Measurements from ENCODE around the gene FHOD3.
"Not testable (repeated sequence)": the region's sequence is repeated elsewhere in the genome, so short reads cannot be mapped to it uniquely, and the experiment has no call there.

FHOD3 gene

DNA sequence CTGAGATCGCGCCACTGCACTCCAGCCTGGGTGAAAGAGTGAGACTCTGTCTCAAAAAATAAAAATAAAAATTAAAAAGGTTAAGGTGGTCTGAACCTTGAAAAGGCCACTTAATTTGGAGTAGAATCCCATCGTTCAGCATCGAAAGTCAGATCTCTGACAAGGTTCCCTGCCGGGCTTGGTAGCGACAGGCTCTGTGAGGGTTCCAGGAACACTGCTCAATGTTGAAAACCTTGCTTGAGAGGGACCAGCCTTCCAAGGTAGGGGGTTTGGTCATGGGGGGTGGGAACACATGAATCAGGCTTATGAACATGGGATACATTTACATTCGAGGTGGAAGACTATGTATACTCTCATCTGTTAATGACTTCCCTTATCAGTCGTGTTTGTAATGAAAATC lies 232.2 kb downstream of the FHOD3 start:
- DNase-seq = no peak

DNA sequence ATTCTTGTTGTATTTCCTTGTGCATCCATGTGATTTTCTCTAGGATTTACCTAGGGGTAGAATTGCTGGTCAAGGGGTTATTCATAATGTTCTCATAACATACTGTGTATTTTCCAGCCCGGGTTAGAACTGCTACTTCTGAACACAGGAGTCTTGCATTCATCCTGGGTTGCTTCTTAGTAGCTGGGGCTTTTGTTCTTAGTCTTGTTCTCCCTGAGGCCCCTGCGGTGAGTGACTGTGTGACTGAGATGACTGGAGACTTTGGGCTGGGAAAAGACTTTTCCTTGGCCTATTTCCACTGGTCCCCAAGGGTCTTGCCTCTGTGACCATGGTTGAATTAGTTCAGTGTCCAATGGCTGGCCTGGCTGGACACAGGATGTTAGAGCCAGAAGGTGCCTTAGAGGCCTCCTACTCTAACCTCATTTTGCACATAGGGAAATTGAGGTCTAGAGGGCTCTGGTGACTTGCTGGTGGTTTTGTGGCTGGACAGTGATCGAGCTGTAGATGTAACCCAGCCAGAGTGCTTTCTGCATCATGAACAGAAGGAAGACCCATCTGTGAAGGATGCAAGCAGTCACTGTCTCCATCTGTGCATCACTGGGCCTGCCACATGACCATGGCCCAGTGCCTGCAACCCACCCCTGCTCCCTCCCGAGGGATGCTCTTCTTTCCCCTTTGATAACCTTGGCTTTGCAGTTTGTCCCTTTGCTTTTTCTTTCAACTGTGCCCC lies 233.3 kb downstream of the FHOD3 start:
- DNase-seq = no peak

DNA sequence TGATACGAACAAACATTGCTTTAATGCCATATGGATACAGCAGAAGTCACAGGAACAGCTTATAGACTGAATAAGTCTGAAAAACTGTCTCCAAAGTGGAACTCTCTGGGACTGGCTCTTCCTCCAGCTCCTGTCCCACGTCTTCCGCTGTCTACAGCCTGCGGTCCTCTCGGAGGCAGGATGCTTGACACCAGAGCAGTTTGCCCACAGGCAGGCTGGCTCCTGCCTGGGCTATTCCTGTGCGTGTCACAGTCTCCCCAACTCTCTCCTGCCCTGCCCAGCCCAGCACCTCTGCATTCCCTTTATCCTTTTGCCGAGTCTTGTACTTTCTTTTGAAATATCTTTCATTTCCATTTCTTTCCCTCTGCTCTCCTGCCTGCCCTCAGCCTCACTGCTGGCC lies 234.1 kb downstream of the FHOD3 start:
- DNase-seq = no peak

DNA sequence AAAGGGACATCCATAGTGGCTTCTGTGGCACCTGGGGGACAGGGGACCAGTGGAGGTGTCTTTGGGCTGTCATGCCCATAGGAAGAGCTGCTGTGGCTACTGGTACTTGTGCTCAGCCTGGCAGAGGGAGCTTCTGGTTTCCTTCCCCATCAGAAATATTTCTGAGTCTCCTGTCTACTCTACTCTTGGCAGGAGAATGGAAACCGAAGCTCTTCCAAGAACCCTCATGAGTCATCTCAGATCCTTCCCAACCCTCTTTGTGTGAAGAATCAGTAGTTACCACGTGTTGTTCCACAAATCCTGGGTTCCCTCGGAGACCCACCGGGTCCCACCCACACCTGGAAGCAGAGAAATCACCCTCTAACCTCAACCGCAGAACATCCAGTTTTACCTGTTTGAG lies 234.9 kb downstream of the FHOD3 start:
- DNase-seq = peak; percentile 20

DNA sequence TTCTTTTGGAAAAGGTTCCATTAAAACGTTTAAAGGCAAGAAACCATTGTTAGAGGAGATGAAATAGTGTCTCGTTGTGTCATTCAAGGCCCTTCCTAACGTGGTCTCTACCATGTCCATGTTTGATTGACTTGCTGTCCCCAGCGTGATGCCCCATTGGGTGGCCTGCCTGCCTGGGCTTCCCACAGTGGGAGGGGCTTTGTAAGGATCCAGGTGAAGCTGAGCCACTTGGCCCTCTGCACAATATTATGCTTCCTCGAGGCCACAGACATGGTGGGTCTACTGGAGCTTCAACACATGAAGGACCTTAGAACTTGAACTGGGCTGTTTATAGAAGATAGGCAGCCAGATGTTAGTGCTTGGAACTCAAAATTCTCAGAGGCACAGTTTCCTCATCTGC lies 235.3 kb downstream of the FHOD3 start:
- no peak for DNase-seq

DNA sequence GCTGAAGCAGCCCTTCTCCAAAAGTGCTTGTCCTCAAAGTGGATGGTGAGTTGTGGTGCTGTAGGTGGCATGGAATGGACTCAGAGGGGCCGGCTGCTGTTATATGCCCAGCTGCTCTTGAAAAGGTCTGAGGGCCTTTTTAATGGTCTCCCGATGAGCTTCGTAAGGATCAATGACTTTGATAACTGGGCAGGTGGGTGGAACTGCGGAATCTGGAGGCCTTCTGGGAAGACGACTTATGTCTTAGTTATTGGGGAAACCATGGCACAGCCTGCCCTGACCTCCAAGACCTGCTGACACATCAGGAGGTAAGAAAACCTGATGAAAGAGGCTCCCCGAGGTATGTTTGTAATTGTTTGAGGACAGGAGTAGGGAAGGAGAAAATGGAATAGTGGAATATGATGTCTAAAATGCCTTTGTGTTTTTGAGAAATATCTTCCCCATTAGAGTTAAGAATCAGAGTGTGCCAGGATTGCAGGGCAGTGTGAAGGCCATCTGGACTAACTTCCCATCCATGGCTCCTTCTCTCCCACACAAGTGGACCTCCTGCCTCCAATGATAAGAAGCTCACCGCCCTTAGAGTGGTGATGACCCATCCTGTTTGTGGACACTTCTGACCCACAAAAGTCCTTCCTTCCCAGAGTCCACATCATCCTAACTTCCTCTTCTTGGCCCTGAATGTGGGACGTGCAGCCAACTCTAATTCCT lies 236.1 kb downstream of the FHOD3 start:
- no peak for DNase-seq

DNA sequence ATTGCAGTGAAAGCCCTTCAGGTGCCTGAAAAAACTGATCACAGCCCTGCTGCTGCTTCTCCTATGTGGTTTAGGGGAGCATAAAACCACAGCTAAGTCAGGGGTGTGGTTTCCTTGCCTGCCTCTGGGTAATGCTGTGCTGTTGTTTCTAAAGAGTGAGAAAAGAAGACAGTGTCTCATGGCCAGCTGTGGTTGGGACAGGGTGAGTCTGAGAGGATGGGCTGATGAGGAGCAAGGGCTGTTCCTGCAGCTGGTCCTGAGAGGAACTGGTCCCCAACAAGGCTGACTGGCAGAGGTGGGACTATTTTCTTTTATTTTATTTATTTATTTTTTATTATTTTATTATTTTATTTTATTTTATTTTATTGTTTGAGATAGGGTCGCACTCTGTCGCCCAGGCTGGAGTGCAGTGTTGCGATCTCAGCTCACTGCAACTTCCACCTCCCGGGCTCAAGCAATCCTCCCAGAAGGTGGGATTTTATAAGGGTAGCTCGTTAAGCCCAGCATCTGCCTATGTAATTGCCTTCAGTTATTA lies 236.7 kb downstream of the FHOD3 start:
- no peak for DNase-seq

DNA sequence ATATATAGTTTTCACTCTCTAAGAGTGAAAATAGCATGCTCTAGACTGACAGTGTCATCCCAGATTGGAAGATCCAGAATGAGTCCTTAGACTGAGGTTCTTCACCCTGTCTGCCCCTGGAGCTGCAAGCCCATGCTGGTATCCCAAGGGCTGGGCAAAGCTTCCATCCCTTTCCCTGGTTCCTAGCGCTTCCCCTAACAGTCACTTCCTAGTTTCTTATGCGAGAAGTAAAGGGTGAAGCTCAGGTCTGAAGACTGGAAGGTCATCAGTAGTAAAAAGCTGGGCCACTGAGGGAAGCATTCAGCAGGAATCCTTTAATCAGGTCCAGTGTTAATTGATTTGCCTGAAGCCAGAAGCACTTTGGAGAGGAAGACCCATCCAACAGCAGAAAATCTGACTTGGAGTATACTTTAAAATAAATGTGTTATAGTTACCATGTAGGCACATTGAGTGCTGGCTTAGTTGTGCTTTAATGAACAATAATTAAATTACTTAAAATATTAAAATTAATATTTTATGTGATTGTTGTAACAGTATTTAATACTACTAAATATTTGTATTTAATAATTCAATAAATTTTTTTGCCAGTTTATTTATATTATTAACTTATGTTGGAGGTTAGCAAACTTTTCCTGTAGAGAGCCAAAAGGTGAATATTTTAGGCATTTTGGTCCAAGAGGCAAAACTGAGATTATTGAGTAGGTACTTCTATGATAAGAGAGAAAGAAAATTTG lies 237.9 kb downstream of the FHOD3 start:
- no peak for DNase-seq

DNA sequence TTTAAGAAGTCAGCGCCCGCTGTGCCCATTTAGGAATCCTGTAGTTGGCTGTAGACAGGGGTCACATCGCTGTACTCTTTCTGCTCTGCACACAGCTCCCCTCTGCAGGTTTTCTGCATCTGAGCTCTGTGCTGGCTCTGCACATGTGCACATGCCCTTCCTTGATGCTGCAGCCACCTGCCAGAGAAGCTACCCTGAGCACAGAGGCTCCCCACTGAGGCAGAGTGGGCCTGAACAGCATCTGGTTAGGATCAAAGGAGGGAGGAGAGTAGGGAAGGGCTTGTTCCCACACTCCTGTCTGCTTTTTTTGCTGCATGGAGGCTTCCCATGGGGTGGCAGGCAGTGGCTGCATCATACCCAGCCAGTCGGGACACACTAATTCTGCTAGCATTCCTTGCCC lies 238.9 kb downstream of the FHOD3 start:
- DNase-seq = no peak

DNA sequence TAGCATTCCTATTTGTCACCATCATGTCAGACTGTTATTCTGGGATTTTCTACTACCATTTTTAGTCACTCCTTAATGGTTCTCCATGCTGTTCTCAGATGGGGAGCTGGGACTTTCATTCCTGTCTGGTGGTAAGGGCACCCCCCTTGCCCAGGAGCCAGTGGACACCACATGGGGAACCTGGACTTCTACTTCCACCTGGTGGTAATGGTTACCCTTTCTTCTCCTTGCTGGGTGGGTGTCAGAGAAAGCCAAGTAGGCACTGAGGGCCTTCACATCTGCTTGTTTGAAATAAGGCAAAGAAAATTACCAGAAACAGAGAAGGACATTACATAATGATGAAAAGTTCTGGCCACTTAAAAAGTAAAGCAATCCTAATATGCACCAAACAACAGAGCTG lies 239.8 kb downstream of the FHOD3 start:
- DNase-seq = no peak

DNA sequence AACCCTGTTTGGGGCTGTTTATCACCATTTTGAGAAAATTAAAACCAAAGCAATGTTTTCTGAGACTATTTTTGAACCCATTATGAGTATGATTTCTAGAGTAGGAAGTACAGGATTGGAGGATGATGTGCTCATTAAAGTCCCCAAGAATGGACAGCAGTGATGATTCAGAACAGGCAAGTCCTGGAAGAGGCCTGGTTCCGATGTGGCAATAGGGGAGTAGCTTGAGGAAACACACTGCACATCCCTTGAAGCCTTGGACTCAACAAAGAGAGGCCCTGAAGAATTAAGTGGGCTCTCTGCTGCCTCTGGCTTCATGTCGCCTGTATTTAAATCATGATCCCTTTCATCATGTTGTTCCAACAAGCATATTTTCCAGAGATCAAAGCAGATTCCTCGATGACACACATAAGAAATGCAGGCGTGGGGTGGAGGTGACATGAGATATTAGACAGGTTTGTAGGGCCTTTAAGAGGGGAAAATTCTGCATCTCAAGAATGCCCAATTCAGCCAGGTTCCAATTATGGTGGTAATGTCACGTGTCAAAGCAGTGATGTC lies 242.2 kb downstream of the FHOD3 start:
- no peak for DNase-seq

DNA sequence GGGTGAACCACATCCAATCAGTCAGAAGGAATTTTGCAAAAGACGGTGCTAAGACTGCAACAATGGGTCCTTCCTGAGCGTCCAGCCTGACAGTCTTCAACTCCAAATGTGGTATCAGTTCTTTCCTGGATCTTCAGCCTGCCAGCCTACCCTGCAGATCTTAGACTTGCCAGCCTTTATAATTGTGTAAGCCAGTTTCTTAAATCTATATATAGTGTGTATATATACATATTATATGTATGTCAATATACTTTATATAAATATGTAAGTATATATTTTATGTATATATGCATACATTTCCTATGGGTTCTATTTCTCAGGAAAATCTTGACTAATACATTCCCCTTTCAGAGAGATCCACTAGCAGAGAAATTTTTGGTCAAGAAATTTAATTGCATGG lies 245.5 kb downstream of the FHOD3 start:
- no peak for DNase-seq

DNA sequence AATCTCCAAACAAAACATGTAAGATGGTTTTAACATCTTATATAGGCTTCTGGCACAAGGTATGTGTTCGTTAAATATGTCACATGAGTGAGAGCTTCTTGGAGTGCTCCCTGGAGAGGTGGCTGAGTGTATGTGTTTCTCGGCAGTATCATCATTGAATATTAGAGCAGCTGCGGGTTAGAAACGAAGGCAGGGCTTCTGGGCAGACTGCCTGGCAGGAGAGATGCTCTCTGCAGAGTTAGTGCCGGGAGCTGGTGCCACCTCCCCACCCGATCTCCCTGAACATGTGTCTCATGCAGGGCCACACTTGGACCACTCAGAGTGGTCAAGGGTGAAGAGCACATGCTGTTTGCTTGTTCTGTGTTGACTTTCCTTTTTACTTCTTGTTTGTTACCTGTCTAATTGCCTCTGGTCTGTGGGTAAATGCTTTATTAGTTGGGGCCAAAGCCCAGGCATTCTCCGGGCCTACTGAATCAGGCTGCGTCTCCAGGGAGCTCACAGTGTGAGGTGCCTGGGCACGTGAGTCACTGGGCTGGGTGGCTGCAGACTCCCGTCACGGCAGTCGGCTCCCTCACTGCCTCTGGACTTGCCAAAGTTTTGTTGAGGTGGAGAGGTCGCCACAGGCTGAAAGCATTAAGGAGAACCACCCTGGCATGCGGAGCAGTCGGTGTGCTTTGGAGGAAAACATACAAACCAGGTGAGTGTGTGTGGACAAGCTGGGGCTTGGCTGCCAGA lies 246.6 kb downstream of the FHOD3 start:
- no peak for DNase-seq

DNA sequence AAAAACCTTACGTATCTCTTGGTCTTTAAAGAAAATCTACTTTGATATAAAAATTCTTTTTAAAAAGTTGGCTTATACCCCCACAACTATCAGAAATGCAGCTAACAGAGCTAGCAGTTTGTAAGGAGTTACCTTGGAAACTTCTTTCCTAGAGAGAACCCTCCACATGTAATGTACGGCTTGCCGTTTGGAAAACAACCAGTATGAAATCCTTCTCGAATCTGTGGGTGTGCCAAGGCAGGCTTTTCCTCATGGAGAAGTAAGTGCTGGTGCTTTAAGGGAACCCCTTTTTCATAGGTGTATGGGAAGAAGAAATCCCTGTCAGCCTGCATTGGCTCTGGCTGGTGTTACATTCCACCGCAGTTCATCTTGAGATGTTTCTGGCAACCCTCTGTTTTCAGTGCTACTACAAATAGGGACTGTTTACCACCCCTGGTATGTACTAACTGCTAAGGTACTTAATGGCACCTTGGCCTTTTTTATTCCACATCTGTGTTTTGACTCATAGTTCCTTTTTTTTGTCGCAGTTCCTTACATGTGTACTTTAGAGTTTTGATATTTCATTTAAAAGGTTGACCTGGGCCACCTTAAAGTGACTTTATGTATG lies 248.4 kb downstream of the FHOD3 start:
- no peak for DNase-seq

DNA sequence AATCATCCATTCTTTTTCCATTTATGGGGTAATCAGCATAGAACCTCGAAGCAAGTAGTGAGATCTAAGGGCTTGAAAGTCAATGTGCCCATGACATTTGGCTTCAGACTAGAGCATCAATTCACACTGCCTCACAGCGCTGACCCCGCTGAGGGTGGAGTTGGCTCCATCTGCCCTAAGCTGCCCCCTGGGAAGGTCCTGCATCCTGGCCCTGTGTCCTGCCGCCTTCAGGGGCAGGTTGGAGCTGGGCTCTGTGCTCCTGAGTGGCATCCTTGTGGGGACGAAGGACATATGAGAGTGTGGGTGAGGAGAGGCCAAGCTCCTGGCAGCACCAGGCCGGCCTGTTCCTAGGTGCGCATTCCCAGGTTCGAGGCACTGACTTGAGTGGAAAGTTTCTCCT lies 249.4 kb downstream of the FHOD3 start:
- no peak for DNase-seq

DNA sequence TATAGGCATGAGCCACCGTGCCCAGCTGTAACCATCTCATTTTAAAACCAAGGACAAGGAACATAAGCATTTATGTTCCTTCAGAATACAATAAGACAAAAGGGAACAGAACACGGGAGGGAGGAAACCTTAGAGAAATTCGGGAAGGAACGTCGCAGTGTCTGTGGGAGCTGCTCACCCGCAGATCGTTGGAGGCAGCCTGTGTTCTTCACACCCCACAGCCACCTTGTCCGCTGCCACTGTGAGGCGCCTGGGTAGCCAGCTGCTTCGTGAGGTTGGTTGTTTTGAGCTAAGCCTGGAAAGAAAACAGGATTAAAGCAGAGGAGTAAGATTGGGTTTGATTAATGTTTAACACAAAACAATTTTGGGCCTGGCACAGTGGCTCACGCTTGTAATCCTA lies 250.0 kb downstream of the FHOD3 start:
- DNase-seq = no peak

DNA sequence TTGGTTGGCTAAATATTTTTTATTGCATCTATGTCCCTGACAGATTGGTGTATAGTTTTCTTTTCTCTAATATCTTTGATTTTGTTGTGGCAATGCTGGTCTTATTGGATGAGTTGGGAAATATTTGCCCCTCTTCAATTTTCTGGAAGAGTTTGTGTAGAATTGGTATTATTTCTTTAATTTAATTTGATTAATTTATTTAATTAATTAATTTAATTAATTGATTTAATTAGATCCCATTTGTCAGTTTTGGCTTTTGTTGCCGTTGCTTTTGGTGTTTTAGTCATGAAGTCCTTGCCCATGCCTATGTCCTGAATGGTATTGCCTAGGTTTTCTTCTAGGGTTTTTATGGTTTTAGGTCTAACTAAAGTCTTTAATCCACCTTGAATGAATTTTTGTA lies 253.8 kb downstream of the FHOD3 start:
- not testable (repeated sequence) for DNase-seq

DNA sequence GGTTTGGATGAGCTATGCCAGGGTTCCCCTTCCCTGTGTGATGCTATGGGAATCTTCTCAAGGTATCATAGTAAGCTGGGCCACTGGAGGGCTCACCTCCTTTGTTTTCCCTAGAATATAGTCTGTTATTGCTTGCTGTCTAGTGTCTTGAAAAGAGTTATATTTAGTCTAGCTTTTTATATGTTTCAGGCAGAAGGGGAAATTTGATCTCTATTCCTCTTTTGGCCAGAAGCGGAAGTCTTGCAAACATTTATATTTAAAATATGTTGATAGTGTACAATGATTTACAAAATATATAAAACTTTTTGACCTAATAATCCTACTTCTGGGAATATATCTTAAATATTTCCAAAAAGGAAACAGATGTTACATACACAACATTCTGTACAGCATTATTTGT lies 260.7 kb downstream of the FHOD3 start:
- no peak for DNase-seq

DNA sequence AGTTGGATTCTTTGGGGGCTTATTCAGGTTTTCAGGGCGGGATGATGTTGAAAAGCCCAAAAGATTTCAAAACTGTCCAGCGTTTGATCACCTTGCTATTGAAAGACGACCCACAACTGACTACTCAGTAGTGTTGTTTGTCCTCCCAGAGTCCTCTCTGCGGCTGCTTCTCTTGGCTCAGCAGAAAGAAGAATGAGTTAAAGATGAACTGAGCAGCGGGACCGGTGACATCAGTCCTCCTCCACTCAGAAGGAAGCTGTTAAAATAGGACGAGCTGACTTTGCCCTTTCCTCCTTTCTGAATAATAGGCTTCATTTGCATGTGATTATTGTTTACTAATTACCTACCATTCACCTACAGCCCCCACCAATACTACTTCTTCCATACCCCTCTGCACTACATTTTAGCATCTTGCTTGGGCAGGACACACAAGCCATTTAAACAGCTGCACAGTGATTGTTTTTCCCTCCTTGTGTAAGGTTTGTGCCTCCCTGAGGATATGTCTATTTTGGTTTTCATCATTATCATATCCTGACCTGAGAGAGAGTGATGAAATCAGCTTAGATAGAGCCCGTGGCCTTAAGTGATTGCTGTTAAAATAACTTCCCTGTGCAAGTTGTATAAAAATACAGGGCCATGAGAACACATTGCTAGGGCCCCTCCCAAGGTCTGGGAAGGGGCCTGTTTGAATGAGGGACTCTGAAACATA lies 261.8 kb downstream of the FHOD3 start:
- DNase-seq = no peak

DNA sequence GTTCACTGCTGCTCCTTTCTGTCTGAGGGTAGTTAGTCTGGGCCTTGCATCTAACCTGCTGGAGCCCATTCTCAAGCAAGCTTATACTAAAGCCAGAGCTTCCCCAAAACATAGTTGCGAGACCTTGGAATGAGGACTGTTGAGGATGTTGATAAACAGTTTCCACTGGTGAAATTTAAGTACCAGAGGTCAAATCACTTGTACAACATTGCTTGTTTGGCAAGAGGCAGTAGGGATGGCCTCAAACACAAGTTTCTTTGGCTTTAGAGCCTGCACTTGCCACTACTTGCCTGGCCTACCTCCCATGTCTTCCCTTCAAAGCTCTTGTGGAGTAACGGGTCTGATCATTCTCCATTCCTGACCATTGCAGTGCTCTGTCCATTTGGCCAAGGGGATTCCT lies 262.7 kb downstream of the FHOD3 start:
- no peak for DNase-seq

DNA sequence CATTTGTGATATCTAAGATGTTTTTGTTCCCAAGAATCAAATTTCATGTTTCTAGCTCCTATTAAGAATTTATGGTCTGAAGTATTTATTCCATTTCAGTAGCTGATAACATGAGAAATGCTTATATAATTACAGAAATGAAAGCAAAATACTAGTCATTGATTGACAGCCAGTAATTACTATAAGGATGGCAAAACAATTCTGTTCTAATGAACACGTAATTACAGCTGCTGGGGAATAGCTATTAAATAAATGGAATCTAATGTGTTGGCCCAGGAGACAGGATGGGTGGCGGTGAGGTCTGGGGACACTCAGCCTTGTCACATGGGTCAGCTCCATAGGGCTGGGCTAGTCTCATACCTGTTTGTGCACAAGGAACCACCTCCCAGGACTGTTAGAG lies 263.5 kb downstream of the FHOD3 start:
- DNase-seq = no peak

DNA sequence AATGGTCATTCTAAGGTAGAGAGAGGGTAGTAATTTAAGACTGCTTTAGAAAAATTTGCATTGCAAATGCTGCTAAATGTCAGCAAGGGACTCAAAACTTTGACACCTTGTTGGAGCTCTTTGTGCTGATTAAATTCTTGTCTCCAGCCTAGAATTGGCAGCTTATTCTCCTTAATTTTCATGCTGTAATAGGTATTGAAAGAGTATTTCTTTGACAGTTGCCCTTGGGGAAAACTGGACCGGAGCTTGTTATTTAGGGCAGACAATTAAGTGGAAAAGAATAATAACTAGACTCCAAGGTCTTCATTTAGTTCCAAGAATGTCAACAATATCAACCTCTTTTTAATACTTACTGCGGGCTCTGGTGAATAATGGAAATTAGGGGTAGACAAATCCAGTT lies 267.3 kb downstream of the FHOD3 start:
- no peak for DNase-seq
